ENCODE measurements around the gene GLIS1. TPM values are rescaled to one million over a fixed set of nuclear protein-coding genes. Genes with fewer than 3 reads are reported as not detected.

GLIS1 gene
- total and polyA plus RNA-seq, 5 donors from 2014 or later, result not detected

DNA sequence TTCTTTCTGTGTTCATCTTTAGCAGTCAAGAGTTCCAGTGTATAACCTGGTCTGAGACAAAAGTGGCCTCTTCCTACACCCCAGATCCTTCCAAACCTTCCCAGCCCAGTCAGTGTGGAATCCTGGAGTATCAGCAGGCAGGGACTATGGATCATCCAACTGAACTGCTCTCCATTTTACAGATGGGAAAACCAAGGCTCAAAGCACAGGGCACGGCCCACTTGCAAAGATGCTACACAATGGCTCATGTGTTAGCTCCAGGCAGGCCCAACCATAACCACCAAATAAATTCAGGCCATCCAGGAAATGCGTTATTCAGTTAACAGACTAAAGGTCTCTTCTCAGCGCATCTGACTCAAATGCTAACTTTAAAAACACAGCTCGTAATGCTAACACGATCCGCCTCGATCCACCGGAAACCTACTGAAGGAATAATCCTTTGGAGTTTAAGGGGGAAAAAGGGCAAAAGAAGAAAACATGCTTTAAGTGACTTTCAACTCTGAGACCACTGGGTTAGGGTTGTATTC lies 7.1 kb downstream of the GLIS1 start:
- H3K27ac Mint-ChIP-seq, result no peak overlapping the region
- no peaks in the 10 kb centered on the region for H3K36me3 ChIP-seq (ENCODE audit: control insufficient read depth, insufficient read depth, low read length)
- H3K36me3 Mint-ChIP-seq, result no peaks in the 10 kb centered on the region
- H3K4me1 Mint-ChIP-seq, result no peaks in the 10 kb centered on the region
- H3K9me3 ChIP-seq (ENCODE audit: control insufficient read depth in 2 of 2, low read length in 2 of 2), result no peaks in the 10 kb centered on the region
- peaks cover 7% of the 10 kb centered on the region for H3K27me3 ChIP-seq (ENCODE audit: control insufficient read depth, insufficient read depth, low read length)
- H3K27me3 Mint-ChIP-seq, result peaks cover 56% of the 10 kb centered on the region
- H3K4me3 Mint-ChIP-seq, result no peak overlapping the region
- DNase-seq (no peak), ATAC-seq (ENCODE audit: low read depth in 2 of 2) (no peak)
- H3K27ac ChIP-seq (ENCODE audit: insufficient read depth, low read length, poor library complexity, severe bottlenecking), result no peak overlapping the region
- peaks cover 0 to 2% (median 0%) of the 10 kb centered on the region in 7 donors for H3K9me3 Mint-ChIP-seq
- H3K4me3 ChIP-seq (ENCODE audit: low read depth, low read length), result no peak overlapping the region
- H3K4me1 ChIP-seq (ENCODE audit: control insufficient read depth, insufficient read depth, low read length, poor library complexity, severe bottlenecking), result no peaks in the 10 kb centered on the region

DNA sequence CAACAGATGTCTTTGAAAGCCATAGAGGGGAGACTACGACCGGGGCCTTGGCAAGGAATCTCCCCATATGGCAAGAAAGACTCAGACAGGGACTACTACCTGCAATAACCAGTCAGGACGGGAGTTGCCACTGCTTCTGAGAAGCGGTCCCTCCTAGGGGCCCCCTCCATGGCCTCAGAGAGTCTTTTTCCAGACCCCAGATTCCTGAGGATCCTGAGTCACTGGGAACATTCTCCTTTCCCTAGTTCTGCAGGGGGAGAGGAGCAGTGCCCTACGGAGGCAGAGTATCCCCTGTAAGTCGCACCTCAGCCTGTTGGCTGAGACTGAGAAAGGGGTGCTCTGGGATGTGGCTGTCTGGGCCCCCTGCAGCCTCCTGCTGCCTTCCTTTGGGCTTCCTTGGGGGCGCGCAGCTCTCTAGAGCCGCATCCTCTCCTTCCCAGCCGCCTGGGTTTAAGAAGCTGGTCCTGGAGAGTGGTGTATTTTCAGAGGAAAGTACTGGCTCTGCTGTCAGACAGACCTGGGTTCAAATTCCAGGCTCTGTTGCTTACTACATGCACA lies 7.8 kb downstream of the GLIS1 start:
- ATAC-seq (ENCODE audit: low read depth in 2 of 2) (no peak), DNase-seq (no peak)
- Mint-ChIP-seq H3K4me1 (no peaks in the 10 kb centered on the region), H3K9me3 (peaks cover 0 to 2% (median 0%) of the 10 kb centered on the region in 7 donors), H3K27me3 (peaks cover 50% of the 10 kb centered on the region), H3K36me3 (no peaks in the 10 kb centered on the region), H3K27ac (no peak overlapping the region), H3K4me3 (no peak overlapping the region)
- Histone ChIP-seq H3K4me1 (ENCODE audit: control insufficient read depth, insufficient read depth, low read length, poor library complexity, severe bottlenecking) (no peaks in the 10 kb centered on the region), H3K9me3 (ENCODE audit: control insufficient read depth in 2 of 2, low read length in 2 of 2) (no peaks in the 10 kb centered on the region), H3K36me3 (ENCODE audit: control insufficient read depth, insufficient read depth, low read length) (no peaks in the 10 kb centered on the region), H3K4me3 (ENCODE audit: low read depth, low read length) (no peak overlapping the region), H3K27ac (ENCODE audit: insufficient read depth, low read length, poor library complexity, severe bottlenecking) (no peak overlapping the region), H3K27me3 (ENCODE audit: control insufficient read depth, insufficient read depth, low read length) (peaks cover 5% of the 10 kb centered on the region)

GRCh38 chr1:53730224-53730865 lies 8.6 kb downstream of the GLIS1 start:
- H3K27ac ChIP-seq (ENCODE audit: insufficient read depth, low read length, poor library complexity, severe bottlenecking), result no peak overlapping the region
- DNase-seq, result no peak
- ATAC-seq (ENCODE audit: low read depth in 2 of 2), result no peak
- H3K4me1 ChIP-seq (ENCODE audit: control insufficient read depth, insufficient read depth, low read length, poor library complexity, severe bottlenecking), result no peaks in the 10 kb centered on the region
- no peak overlapping the region for H3K4me3 ChIP-seq (ENCODE audit: low read depth, low read length)
- Mint-ChIP-seq H3K36me3 (no peaks in the 10 kb centered on the region), H3K4me1 (no peaks in the 10 kb centered on the region), H3K27ac (no peak overlapping the region), H3K27me3 (peaks cover 42% of the 10 kb centered on the region), H3K9me3 (peaks cover 0 to 2% (median 0%) of the 10 kb centered on the region in 7 donors), H3K4me3 (no peak overlapping the region)
- no peaks in the 10 kb centered on the region for H3K27me3 ChIP-seq (ENCODE audit: control insufficient read depth, insufficient read depth, low read length)
- H3K36me3 ChIP-seq (ENCODE audit: control insufficient read depth, insufficient read depth, low read length), result no peaks in the 10 kb centered on the region
- H3K9me3 ChIP-seq (ENCODE audit: control insufficient read depth in 2 of 2, low read length in 2 of 2), result no peaks in the 10 kb centered on the region

DNA sequence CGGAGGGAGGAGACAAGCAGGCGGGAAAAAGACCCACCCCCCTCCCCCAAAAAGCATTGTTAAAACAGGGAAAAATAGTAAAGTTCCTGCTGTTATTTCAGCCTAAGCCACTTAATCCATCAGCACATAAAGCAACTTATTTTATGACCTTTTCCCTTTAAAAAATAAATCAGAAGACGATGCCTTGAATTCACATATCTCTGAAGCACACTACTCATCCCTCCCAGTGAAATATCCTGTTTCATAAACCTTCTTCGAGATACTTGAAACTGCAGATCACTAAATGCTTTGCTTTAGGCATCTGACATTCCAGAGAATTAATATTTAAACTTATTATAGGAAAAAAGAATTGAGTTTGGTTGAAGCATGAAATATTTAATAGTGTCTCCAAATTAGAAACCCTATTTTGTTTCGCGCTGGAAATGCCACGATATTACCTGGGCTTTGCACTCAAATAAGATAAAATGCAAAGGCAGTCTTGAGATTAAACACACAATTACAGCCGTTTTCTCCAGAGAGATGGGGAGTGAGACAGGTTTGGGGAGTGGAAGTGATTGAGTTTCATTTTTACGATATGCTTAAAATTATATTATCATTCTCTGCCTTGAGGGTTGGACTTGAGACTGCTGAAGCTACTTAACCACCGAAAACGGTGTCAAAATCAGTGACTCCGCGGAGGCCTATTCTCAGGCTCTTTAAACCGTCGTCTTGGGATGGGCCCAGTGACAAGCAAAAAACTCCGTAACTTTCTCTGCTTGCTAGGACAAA lies 9.3 kb downstream of the GLIS1 start:
- no peaks in the 10 kb centered on the region for H3K36me3 ChIP-seq (ENCODE audit: control insufficient read depth, insufficient read depth, low read length)
- Mint-ChIP-seq H3K36me3 (no peaks in the 10 kb centered on the region), H3K4me1 (no peaks in the 10 kb centered on the region), H3K4me3 (no peak overlapping the region), H3K9me3 (peaks cover 0 to 2% (median 0%) of the 10 kb centered on the region in 7 donors), H3K27me3 (peaks cover 39% of the 10 kb centered on the region), H3K27ac (no peak overlapping the region)
- no peak for ATAC-seq (ENCODE audit: low read depth in 2 of 2)
- no peaks in the 10 kb centered on the region for H3K4me1 ChIP-seq (ENCODE audit: control insufficient read depth, insufficient read depth, low read length, poor library complexity, severe bottlenecking)
- DNase-seq, result no peak
- H3K27ac ChIP-seq (ENCODE audit: insufficient read depth, low read length, poor library complexity, severe bottlenecking), result no peak overlapping the region
- no peak overlapping the region for H3K4me3 ChIP-seq (ENCODE audit: low read depth, low read length)
- H3K9me3 ChIP-seq (ENCODE audit: control insufficient read depth in 2 of 2, low read length in 2 of 2), result no peaks in the 10 kb centered on the region
- no peaks in the 10 kb centered on the region for H3K27me3 ChIP-seq (ENCODE audit: control insufficient read depth, insufficient read depth, low read length)

- H3K9me3 Mint-ChIP-seq, result peaks cover 0 to 2% (median 0%) of the 10 kb centered on the region in 7 donors
- no peak overlapping the region for H3K4me3 Mint-ChIP-seq
- no peak for DNase-seq
Observed at GRCh38 chr1:53728702-53729455, 10.1 kb downstream of the GLIS1 start.

DNA sequence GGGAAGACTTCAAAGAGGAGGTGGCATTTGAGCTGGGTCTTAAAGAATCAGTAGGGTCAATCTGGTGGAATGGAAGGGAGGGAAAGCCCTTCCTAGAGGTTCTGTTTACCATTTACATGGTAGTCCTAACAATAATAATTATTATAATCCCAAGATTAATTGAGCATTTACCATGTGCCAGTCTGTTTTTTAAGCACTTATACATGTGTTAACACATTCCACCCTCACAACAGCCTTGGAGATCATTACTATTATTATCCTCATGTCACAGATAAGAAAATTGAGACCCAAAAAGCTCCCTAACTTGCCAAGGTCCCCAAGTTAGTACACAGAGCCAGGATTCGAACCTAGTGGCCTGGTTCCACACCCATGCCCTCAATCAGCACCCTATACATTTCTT lies 10.8 kb downstream of the GLIS1 start:
- no peaks in the 10 kb centered on the region for H3K36me3 Mint-ChIP-seq
- peaks cover 30% of the 10 kb centered on the region for H3K27me3 Mint-ChIP-seq
- no peak overlapping the region for H3K4me3 Mint-ChIP-seq
- ATAC-seq (ENCODE audit: low read depth in 2 of 2) (no peak), DNase-seq (no peak)
- Histone ChIP-seq H3K9me3 (ENCODE audit: control insufficient read depth in 2 of 2, low read length in 2 of 2) (no peaks in the 10 kb centered on the region), H3K4me1 (ENCODE audit: control insufficient read depth, insufficient read depth, low read length, poor library complexity, severe bottlenecking) (no peaks in the 10 kb centered on the region), H3K4me3 (ENCODE audit: low read depth, low read length) (no peak overlapping the region), H3K27ac (ENCODE audit: insufficient read depth, low read length, poor library complexity, severe bottlenecking) (no peak overlapping the region), H3K36me3 (ENCODE audit: control insufficient read depth, insufficient read depth, low read length) (no peaks in the 10 kb centered on the region), H3K27me3 (ENCODE audit: control insufficient read depth, insufficient read depth, low read length) (no peaks in the 10 kb centered on the region)
- no peaks in the 10 kb centered on the region for H3K4me1 Mint-ChIP-seq
- peaks cover 0 to 2% (median 0%) of the 10 kb centered on the region in 7 donors for H3K9me3 Mint-ChIP-seq
- H3K27ac Mint-ChIP-seq, result no peak overlapping the region

More at GRCh38 chr1:53728702-53729455, 10.1 kb downstream of the GLIS1 start:
- no peak overlapping the region for H3K27ac ChIP-seq (ENCODE audit: insufficient read depth, low read length, poor library complexity, severe bottlenecking)
- no peak overlapping the region for H3K4me3 ChIP-seq (ENCODE audit: low read depth, low read length)
- no peak for ATAC-seq (ENCODE audit: low read depth in 2 of 2)
- H3K9me3 ChIP-seq (ENCODE audit: control insufficient read depth in 2 of 2, low read length in 2 of 2), result no peaks in the 10 kb centered on the region
- no peaks in the 10 kb centered on the region for H3K4me1 ChIP-seq (ENCODE audit: control insufficient read depth, insufficient read depth, low read length, poor library complexity, severe bottlenecking)
- no peaks in the 10 kb centered on the region for H3K36me3 ChIP-seq (ENCODE audit: control insufficient read depth, insufficient read depth, low read length)
- no peaks in the 10 kb centered on the region for H3K27me3 ChIP-seq (ENCODE audit: control insufficient read depth, insufficient read depth, low read length)
- no peaks in the 10 kb centered on the region for H3K36me3 Mint-ChIP-seq
- no peaks in the 10 kb centered on the region for H3K4me1 Mint-ChIP-seq
- peaks cover 37% of the 10 kb centered on the region for H3K27me3 Mint-ChIP-seq
- H3K27ac Mint-ChIP-seq, result no peak overlapping the region

DNA sequence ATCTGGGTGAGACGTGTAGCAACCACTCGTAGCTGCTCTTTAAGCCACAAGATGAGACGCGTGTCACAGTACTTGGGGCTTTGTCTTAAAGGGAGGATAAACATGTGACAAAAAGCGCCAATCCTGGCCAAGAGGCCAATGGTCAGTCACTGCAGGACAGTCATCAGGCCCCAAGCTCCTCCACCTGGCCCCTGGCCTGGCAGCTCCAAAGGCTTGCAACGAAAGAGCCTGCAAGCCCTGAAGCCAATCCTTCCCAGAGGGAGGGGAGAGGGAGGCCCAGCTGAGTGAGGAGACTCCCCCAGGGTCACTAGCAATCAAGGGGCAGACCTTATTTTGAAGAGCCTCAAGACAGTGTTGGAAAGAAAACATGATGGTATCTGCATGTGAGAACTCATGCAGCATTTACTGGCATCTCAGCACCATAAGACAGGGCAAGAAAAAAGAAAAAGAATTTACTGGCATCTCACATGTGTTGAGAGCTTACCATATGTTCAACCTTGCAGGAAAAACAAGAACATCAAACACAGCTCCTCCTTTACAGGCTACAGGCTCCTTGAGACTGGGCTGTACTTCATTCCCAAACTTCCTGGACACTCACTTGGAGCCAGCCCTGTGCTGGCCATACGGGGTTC lies 11.4 kb downstream of the GLIS1 start:
- ATAC-seq (ENCODE audit: low read depth in 2 of 2) (no peak), DNase-seq (no peak)
- no peaks in the 10 kb centered on the region for H3K36me3 Mint-ChIP-seq
- H3K27ac Mint-ChIP-seq, result no peak overlapping the region
- peaks cover 25% of the 10 kb centered on the region for H3K27me3 Mint-ChIP-seq
- no peaks in the 10 kb centered on the region for H3K27me3 ChIP-seq (ENCODE audit: control insufficient read depth, insufficient read depth, low read length)
- no peak overlapping the region for H3K4me3 ChIP-seq (ENCODE audit: low read depth, low read length)
- no peaks in the 10 kb centered on the region for H3K4me1 Mint-ChIP-seq
- H3K27ac ChIP-seq (ENCODE audit: insufficient read depth, low read length, poor library complexity, severe bottlenecking), result no peak overlapping the region
- H3K36me3 ChIP-seq (ENCODE audit: control insufficient read depth, insufficient read depth, low read length), result no peaks in the 10 kb centered on the region
- peaks cover 0 to 2% (median 0%) of the 10 kb centered on the region in 7 donors for H3K9me3 Mint-ChIP-seq
- no peak overlapping the region for H3K4me3 Mint-ChIP-seq
- no peaks in the 10 kb centered on the region for H3K4me1 ChIP-seq (ENCODE audit: control insufficient read depth, insufficient read depth, low read length, poor library complexity, severe bottlenecking)
- H3K9me3 ChIP-seq (ENCODE audit: control insufficient read depth in 2 of 2, low read length in 2 of 2), result no peaks in the 10 kb centered on the region
